HCT116 (cell line): ENCODE data around the gene CORO2B. TPM values are rescaled to one million over a fixed set of nuclear protein-coding genes. Genes with fewer than 3 reads are reported as not detected.

ENCODE experiments used
- ATAC-seq: fragments of 200-7000 bp; cut with Tn5 transposase; 2 replicates; pipeline ENCODE4 v1.9.1; 2020; ENCODE audit warnings: mild to moderate bottlenecking, moderate library complexity
- BruUV-seq: library from RNA; stranded (reverse); fragments of 400-500 nt; replicated peaks from 2 replicates; lab custom pipeline; 2021; lab: Mats Ljungman, UMichigan
- CTCF ChIA-PET: fragments of 300-600 bp; sonication (Branson Sonifier 250); formaldehyde crosslinking; loops from one replicate; lab custom pipeline; 2021; ENCODE audit warnings: antibody characterized with exemption; lab: Charles Lee
- POLR2A ChIA-PET: fragments of 300-600, 350-600 bp; sonication (Branson Sonifier 250); formaldehyde crosslinking; loops from one replicate; lab custom pipeline; 2021; ENCODE audit warnings: antibody characterized with exemption; lab: Charles Lee
- RAD21 ChIA-PET, 2 experiments: fragments of 300-600 bp; sonication (Branson Sonifier 250); formaldehyde crosslinking; loops; one replicate each; lab custom pipeline; 2023; ENCODE audit warnings: low total read pairs in 2 of 2; ENCODE audit not compliant: uncharacterized antibody in 2 of 2, unreplicated experiment in 2 of 2, low non-redundant PET in 1 of 2; lab: Charles Lee
- DNase-seq: peaks from one replicate; pipeline ENCODE4 v3.0.0-alpha.2; 2010; ENCODE audit warnings: low read depth, low spot score
- H2AFZ ChIP-seq: fragments of 200-600 bp; shearing (Covaris generic), sonication (generic); 2 replicates; pipeline ENCODE4 v1.6.1; 2017; ENCODE audit warnings: low read depth, mixed run types, mixed read lengths, antibody characterized with exemption, low read length; ENCODE audit not compliant: poor library complexity, severe bottlenecking
- H3K27ac ChIP-seq: 2 replicates; pipeline ENCODE4 v1.5.1; 2012; ENCODE audit warnings: low read depth, low read length
- H3K27me3 ChIP-seq: fragments of 200-600 bp; sonication (generic); 2 replicates; pipeline ENCODE4 v1.6.1; 2016; ENCODE audit warnings: mixed run types, low read length, mixed read lengths; ENCODE audit not compliant: insufficient read depth
- H3K36me3 ChIP-seq, 2 experiments: fragments of 200-500 bp in 1 of 2; fragments of 200-600 bp in 1 of 2; sonication (Bioruptor generic) in 1 of 2; sonication (generic) in 1 of 2; 2 replicates each; pipeline versions ENCODE4 v1.5.1 to v1.6.1; 2014 to 2016; ENCODE audit warnings: low read length in 2 of 2, inconsistent platforms in 1 of 2, mixed read lengths in 1 of 2, mixed run types in 1 of 2; ENCODE audit not compliant: insufficient read depth in 2 of 2, control insufficient read depth in 1 of 2
- H3K4me1 ChIP-seq, 2 experiments: fragments of 200-600 bp in 1 of 2; sonication (generic) in 1 of 2; 2 replicates each; pipeline versions ENCODE4 v1.5.1 to v1.6.1; 2012 to 2017; ENCODE audit warnings: low read length in 2 of 2, inconsistent platforms in 1 of 2, mild to moderate bottlenecking in 1 of 2, mixed read lengths in 1 of 2, mixed run types in 1 of 2, moderate library complexity in 1 of 2; ENCODE audit not compliant: insufficient read depth in 2 of 2, control insufficient read depth in 1 of 2
- H3K4me2 ChIP-seq: fragments of 200-600 bp; sonication (generic); 2 replicates; pipeline ENCODE4 v1.6.1; 2017; ENCODE audit warnings: mixed run types, low read length, mixed read lengths
- H3K4me3 ChIP-seq, 2 experiments: fragments of 200-600 bp in 1 of 2; sonication (generic) in 1 of 2; replicated peaks in 1 of 2; 2 replicates each; pipeline ENCODE4 v1.5.1; 2011 to 2016; ENCODE audit warnings: low read length in 2 of 2, control low read depth in 1 of 2, low read depth in 1 of 2, mild to moderate bottlenecking in 1 of 2, mixed read lengths in 1 of 2, mixed run types in 1 of 2
- H3K79me2 ChIP-seq: fragments of 200-600 bp; sonication (generic); 2 replicates; pipeline ENCODE4 v1.6.1; 2017; ENCODE audit warnings: mild to moderate bottlenecking, mixed run types, low read length, moderate library complexity, mixed read lengths; ENCODE audit not compliant: insufficient read depth
- H3K9ac ChIP-seq: fragments of 200-600 bp; sonication (generic); 2 replicates; pipeline ENCODE4 v1.6.1; 2016; ENCODE audit warnings: low read length, mixed read lengths
- H3K9me2 ChIP-seq: fragments of 200-600 bp; sonication (generic), shearing (Covaris generic); 2 replicates; pipeline ENCODE4 v1.6.1; 2017; ENCODE audit warnings: mixed run types, mild to moderate bottlenecking, moderate library complexity; ENCODE audit not compliant: insufficient read depth
- H3K9me3 ChIP-seq, 2 experiments: fragments of 200-500 bp in 1 of 2; fragments of 200-600 bp in 1 of 2; sonication (Bioruptor generic) in 1 of 2; sonication (generic) in 1 of 2; 2 replicates each; pipeline ENCODE4 v1.6.1; 2014 to 2017; ENCODE audit warnings: low read length in 2 of 2, mixed read lengths in 2 of 2, inconsistent platforms in 1 of 2, low read depth in 1 of 2, mild to moderate bottlenecking in 1 of 2, mixed run types in 1 of 2, moderate library complexity in 1 of 2; ENCODE audit not compliant: control insufficient read depth in 1 of 2, insufficient read depth in 1 of 2
- H4K20me1 ChIP-seq: fragments of 200-600 bp; sonication (generic), shearing (Covaris generic); 2 replicates; pipeline ENCODE4 v1.6.1; 2017; ENCODE audit warnings: mixed run types, mild to moderate bottlenecking, moderate library complexity; ENCODE audit not compliant: insufficient read depth
- CBX3 ChIP-seq: IDR thresholded peaks from 2 replicates; pipeline ENCODE4 v1.6.1; 2012; ENCODE audit warnings: low read depth
- CEBPB ChIP-seq: IDR thresholded peaks from 2 replicates; pipeline ENCODE4 v1.6.1; 2012; ENCODE audit warnings: low read depth
- EGR1 ChIP-seq: IDR thresholded peaks from 2 replicates; pipeline ENCODE4 v1.6.1; 2012; ENCODE audit warnings: low read depth
- ELF1 ChIP-seq: IDR thresholded peaks from 2 replicates; pipeline ENCODE4 v1.6.1; 2012; ENCODE audit warnings: low read depth, borderline replicate concordance
- EZH2 ChIP-seq: fragments of 200-600 bp; sonication (generic); IDR thresholded peaks from 2 replicates; pipeline ENCODE4 v1.6.1; 2017; ENCODE audit warnings: antibody characterized with exemption, mixed run types
- EZH2phosphoT487 ChIP-seq: fragments of 200-600 bp; IDR thresholded peaks from 2 replicates; pipeline ENCODE4 v1.6.1; 2018; ENCODE audit warnings: antibody characterized with exemption, borderline replicate concordance
- FOSL1 ChIP-seq: IDR thresholded peaks from 2 replicates; pipeline ENCODE4 v1.6.1; 2012; ENCODE audit warnings: low read depth
- JUND ChIP-seq: IDR thresholded peaks from 2 replicates; pipeline ENCODE4 v1.6.1; 2012
- POLR2A ChIP-seq: IDR thresholded peaks from 2 replicates; pipeline ENCODE4 v1.7.0; 2011; ENCODE audit warnings: borderline replicate concordance; ENCODE audit not compliant: insufficient read depth, insufficient read length; ENCODE audit errors: extremely low read depth
- POLR2AphosphoS5 ChIP-seq: IDR thresholded peaks from 2 replicates; pipeline ENCODE4 v1.6.1; 2011; ENCODE audit warnings: mild to moderate bottlenecking, low read depth, low read length, moderate library complexity
- RAD21 ChIP-seq: IDR thresholded peaks from 2 replicates; pipeline ENCODE4 v1.6.1; 2012; ENCODE audit warnings: low read depth, mild to moderate bottlenecking
- SP1 ChIP-seq: IDR thresholded peaks from 2 replicates; pipeline ENCODE4 v1.6.1; 2012; ENCODE audit warnings: low read depth
- SRF ChIP-seq: IDR thresholded peaks from 2 replicates; pipeline ENCODE4 v1.6.1; 2012; ENCODE audit warnings: low read depth
- TCF7L2 ChIP-seq: IDR thresholded peaks from 2 replicates; pipeline ENCODE4 v1.7.0; 2011; ENCODE audit warnings: borderline replicate concordance, inconsistent platforms; ENCODE audit not compliant: insufficient read depth, insufficient read length; ENCODE audit errors: extremely low read depth
- YY1 ChIP-seq: IDR thresholded peaks from 2 replicates; pipeline ENCODE4 v1.6.1; 2011; ENCODE audit warnings: low read length, low read depth, moderate library complexity, mild to moderate bottlenecking; ENCODE audit not compliant: insufficient replicate concordance; ENCODE audit errors: extremely low read depth
- ZFX ChIP-seq: fragments of 450-650 bp; IDR thresholded peaks from 2 replicates; pipeline ENCODE4 v1.6.1; 2017
- intact Hi-C: fragments of 100-400 bp; cut with micrococcal nuclease; formaldehyde crosslinking; loops from 2 replicates; pipeline ENCODE4 v1.10.0; 2022
- total RNA-seq: library from RNA; stranded (reverse); gene quantifications from one replicate; pipeline ENCODE4 v1.2.1, GENCODE V29; 2021; ENCODE audit not compliant: unreplicated experiment
- TF ChIP-seq, protein P1 (sequence below): IDR thresholded peaks from 2 replicates; pipeline ENCODE4 v1.6.1; 2012
- TF ChIP-seq, protein P2 (sequence below), 3 experiments: fragments of 200-600 bp in 1 of 3; sonication (generic) in 1 of 3; IDR thresholded peaks in 2 of 3; conservative IDR thresholded peaks in 1 of 3; 2 replicates each; pipeline ENCODE4 v1.5.1; 2012 to 2017; ENCODE audit warnings: low read depth in 2 of 3, low read length in 2 of 3, antibody characterized with exemption in 1 of 3, borderline replicate concordance in 1 of 3, control low read depth in 1 of 3, mild to moderate bottlenecking in 1 of 3, mixed read lengths in 1 of 3, mixed run types in 1 of 3, moderate library complexity in 1 of 3; ENCODE audit not compliant: insufficient read depth in 1 of 3
- TF ChIP-seq, protein P3 (sequence below): IDR thresholded peaks from 2 replicates; pipeline ENCODE4 v1.6.1; 2012
- TF ChIP-seq, protein P4 (sequence below): IDR thresholded peaks from 2 replicates; pipeline ENCODE4 v1.6.1; 2011; ENCODE audit warnings: mild to moderate bottlenecking, low read length, moderate library complexity; ENCODE audit not compliant: insufficient replicate concordance; ENCODE audit errors: extremely low read depth

CORO2B gene
- total RNA-seq, 1 experiment from 2014 or later, result 2.8 TPM

DNA sequence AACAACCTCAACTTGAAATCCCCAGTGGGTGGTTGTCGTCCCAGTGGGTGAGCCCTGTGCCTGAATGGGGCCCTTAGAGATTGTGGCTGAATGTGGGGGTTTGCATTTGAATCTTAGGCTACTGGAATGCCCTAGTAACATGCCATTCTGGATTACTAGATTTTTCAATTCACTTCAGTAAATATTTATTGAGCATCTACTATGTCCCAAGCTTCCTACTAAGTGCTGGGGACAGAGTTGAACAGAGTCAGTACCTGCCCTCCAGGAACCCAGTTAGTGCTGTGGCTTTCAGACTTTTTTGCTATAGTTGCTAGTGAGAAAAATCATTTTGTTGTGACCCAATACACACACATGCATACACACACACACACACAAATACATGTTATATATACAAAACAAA is 39.0 kb downstream of the CORO2B start (continued):
- TF ChIP-seq YY1 (no peak), CBX3 (no peak)
- TF ChIP-seq, protein P1, sequence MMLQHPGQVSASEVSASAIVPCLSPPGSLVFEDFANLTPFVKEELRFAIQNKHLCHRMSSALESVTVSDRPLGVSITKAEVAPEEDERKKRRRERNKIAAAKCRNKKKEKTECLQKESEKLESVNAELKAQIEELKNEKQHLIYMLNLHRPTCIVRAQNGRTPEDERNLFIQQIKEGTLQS, result no peak
- TF ChIP-seq, protein P2, sequence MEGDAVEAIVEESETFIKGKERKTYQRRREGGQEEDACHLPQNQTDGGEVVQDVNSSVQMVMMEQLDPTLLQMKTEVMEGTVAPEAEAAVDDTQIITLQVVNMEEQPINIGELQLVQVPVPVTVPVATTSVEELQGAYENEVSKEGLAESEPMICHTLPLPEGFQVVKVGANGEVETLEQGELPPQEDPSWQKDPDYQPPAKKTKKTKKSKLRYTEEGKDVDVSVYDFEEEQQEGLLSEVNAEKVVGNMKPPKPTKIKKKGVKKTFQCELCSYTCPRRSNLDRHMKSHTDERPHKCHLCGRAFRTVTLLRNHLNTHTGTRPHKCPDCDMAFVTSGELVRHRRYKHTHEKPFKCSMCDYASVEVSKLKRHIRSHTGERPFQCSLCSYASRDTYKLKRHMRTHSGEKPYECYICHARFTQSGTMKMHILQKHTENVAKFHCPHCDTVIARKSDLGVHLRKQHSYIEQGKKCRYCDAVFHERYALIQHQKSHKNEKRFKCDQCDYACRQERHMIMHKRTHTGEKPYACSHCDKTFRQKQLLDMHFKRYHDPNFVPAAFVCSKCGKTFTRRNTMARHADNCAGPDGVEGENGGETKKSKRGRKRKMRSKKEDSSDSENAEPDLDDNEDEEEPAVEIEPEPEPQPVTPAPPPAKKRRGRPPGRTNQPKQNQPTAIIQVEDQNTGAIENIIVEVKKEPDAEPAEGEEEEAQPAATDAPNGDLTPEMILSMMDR (IDR thresholded peaks at IDR 0.05 in 2 of 3, conservative IDR thresholded peaks at IDR 0.05 in 1 of 3; ENCODE audit: borderline replicate concordance in 1 of 3, insufficient read depth in 1 of 3, low read depth in 2 of 3, low read length in 2 of 3), result no peak

DNA sequence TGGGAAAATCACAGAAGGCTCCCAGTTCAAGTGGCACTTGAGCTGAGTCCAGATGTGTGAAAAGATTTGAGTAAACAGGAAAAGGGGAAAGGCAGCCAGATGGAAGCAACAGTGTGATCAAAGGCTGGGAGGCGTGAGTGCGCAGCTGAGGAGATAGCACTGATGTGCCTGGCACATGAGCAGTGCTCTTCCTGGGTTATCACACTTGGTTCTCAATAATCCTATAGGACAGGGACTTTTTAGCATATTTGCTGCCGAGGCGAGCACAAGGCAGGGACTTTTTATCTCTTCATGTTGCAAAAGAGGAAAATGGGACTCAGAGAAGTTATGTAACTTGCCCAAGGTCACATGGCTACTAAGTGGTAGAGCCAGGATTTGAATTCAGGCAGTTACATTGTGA is 39.6 kb downstream of the CORO2B start:
- Histone ChIP-seq H3K9me3 (no peaks in the 10 kb centered on the region), H3K27me3 (no peaks in the 10 kb centered on the region), H3K4me3 (no peak overlapping the region), H3K79me2 (no peaks in the 10 kb centered on the region), H3K36me3 (no peaks in the 10 kb centered on the region), H2AFZ (no peak overlapping the region), H3K9ac (no peak overlapping the region), H3K4me1 (peaks cover 0 to 14% of the 10 kb centered on the region in 2 experiments; a peak in 2 of 4 replicates), H3K4me2 (no peak overlapping the region), H3K27ac (no peak overlapping the region), H4K20me1 (no peaks in the 10 kb centered on the region), H3K9me2 (no peaks in the 10 kb centered on the region)
- TF ChIP-seq SRF (no peak), ZFX (no peak), ELF1 (no peak), POLR2AphosphoS5 (no peak), RAD21 (no peak), CEBPB (no peak), SP1 (no peak), FOSL1 (no peak), EGR1 (no peak), JUND (no peak), EZH2phosphoT487 (no peak), TCF7L2 (no peak), EZH2 (no peak), POLR2A (no peak)
- TF ChIP-seq, protein P1, result no peak
- TF ChIP-seq, protein P3, sequence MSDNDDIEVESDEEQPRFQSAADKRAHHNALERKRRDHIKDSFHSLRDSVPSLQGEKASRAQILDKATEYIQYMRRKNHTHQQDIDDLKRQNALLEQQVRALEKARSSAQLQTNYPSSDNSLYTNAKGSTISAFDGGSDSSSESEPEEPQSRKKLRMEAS, result no peak
- TF ChIP-seq, protein P4, sequence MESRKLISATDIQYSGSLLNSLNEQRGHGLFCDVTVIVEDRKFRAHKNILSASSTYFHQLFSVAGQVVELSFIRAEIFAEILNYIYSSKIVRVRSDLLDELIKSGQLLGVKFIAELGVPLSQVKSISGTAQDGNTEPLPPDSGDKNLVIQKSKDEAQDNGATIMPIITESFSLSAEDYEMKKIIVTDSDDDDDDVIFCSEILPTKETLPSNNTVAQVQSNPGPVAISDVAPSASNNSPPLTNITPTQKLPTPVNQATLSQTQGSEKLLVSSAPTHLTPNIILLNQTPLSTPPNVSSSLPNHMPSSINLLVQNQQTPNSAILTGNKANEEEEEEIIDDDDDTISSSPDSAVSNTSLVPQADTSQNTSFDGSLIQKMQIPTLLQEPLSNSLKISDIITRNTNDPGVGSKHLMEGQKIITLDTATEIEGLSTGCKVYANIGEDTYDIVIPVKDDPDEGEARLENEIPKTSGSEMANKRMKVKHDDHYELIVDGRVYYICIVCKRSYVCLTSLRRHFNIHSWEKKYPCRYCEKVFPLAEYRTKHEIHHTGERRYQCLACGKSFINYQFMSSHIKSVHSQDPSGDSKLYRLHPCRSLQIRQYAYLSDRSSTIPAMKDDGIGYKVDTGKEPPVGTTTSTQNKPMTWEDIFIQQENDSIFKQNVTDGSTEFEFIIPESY, result no peak
- ChIA-PET CTCF (no interaction called here), POLR2A (no interaction called here), RAD21 (no interaction called here)
- intact Hi-C loops, result no loop called here
- ATAC-seq (no peak), DNase-seq (no peak)
- no TSS peak for BruUV-seq
